ENCODE data around the gene MFAP5. TPM values are rescaled to one million over a fixed set of nuclear protein-coding genes. Genes with fewer than 3 reads are reported as not detected.

MFAP5 gene
- total RNA-seq, 3 donors from 2014 or later (not counting 1 experiment from before 2014, with no cell fraction given) = not detected

DNA sequence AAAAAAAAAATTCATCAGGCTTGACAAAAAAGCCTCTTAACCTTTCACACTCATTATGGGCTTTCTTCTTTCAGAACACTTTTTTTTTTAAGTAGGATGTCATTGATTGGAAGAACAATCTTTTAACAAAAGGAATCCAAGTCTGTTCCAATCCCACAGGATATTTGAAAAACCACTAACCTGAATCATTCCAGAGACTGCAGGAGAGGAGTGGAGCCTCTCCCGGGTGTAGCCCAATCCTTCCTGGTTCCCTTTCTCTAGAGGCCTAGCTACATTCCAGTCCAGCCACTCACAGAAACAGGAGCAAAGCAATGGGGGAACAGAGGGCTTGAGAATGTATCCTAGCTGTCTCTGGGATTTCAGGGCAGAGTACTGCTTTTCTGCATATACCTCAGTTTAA lies 4.3 kb downstream of the MFAP5 start:
- H3K9me3 ChIP-seq (ENCODE audit: control insufficient read depth, insufficient read depth, low read length) = no peaks in the 10 kb centered on the region
- H3K4me3 Mint-ChIP-seq = no peak overlapping the region
- H3K4me3 ChIP-seq (ENCODE audit: low read length) = no peak overlapping the region
- no peaks in the 10 kb centered on the region for H3K4me1 ChIP-seq (ENCODE audit: control insufficient read depth, insufficient read depth, low read length)
- peaks cover 0 to 7% of the 10 kb centered on the region in 2 donors for H3K27me3 Mint-ChIP-seq (ENCODE audit: low read depth in 2 of 2)
- DNase-seq (no peak), ATAC-seq (no peak)
- no peak overlapping the region for H3K27ac Mint-ChIP-seq
- no peaks in the 10 kb centered on the region for H3K9me3 Mint-ChIP-seq
- TF ChIP-seq, protein P1, sequence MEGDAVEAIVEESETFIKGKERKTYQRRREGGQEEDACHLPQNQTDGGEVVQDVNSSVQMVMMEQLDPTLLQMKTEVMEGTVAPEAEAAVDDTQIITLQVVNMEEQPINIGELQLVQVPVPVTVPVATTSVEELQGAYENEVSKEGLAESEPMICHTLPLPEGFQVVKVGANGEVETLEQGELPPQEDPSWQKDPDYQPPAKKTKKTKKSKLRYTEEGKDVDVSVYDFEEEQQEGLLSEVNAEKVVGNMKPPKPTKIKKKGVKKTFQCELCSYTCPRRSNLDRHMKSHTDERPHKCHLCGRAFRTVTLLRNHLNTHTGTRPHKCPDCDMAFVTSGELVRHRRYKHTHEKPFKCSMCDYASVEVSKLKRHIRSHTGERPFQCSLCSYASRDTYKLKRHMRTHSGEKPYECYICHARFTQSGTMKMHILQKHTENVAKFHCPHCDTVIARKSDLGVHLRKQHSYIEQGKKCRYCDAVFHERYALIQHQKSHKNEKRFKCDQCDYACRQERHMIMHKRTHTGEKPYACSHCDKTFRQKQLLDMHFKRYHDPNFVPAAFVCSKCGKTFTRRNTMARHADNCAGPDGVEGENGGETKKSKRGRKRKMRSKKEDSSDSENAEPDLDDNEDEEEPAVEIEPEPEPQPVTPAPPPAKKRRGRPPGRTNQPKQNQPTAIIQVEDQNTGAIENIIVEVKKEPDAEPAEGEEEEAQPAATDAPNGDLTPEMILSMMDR (IDR thresholded peaks at IDR 0.05) = no peak
- H3K27me3 ChIP-seq (ENCODE audit: control insufficient read depth, insufficient read depth, low read length) = no peaks in the 10 kb centered on the region
- H3K4me1 Mint-ChIP-seq = no peaks in the 10 kb centered on the region
- 100% methylated on average over 1 of the region's 1 CpG for WGBS (ENCODE audit: insufficient coverage)
- H3K36me3 ChIP-seq (ENCODE audit: control insufficient read depth, insufficient read depth, low read length) = no peaks in the 10 kb centered on the region
- intact Hi-C loops (cut with micrococcal nuclease) = no loop called here
- no peaks in the 10 kb centered on the region for H3K36me3 Mint-ChIP-seq
- no peak overlapping the region for H3K27ac ChIP-seq (ENCODE audit: low read length)

DNA sequence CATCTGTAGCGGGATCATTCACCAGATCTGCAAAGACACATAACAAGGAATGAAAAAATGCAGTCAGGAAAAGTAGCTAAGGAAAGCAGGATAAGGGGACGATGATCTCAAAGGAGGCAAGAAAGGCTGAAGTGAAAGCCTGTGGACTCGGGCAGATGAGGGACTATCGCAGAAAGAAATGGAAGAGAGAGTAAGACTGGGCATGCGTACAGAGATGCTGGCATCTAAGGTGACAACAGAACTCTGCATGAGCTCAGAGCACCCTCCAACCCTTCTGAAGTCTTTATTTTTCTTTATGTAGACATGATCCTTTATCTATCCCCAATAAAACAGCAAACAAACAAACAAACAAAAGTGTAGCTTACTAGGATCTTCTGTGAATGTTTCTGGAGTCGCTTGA lies 7.2 kb downstream of the MFAP5 start:
- Histone ChIP-seq H3K9me3 (ENCODE audit: control insufficient read depth, insufficient read depth, low read length) (no peaks in the 10 kb centered on the region), H3K36me3 (ENCODE audit: control insufficient read depth, insufficient read depth, low read length) (no peaks in the 10 kb centered on the region), H3K27ac (ENCODE audit: low read length) (no peak overlapping the region), H3K4me3 (ENCODE audit: low read length) (no peak overlapping the region), H3K4me1 (ENCODE audit: control insufficient read depth, insufficient read depth, low read length) (no peaks in the 10 kb centered on the region), H3K27me3 (ENCODE audit: control insufficient read depth, insufficient read depth, low read length) (no peaks in the 10 kb centered on the region)
- Mint-ChIP-seq H3K27ac (no peak overlapping the region), H3K36me3 (no peaks in the 10 kb centered on the region), H3K4me3 (no peak overlapping the region), H3K27me3 (ENCODE audit: low read depth in 2 of 2) (peaks cover 3 to 10% of the 10 kb centered on the region in 2 donors), H3K9me3 (no peaks in the 10 kb centered on the region), H3K4me1 (no peaks in the 10 kb centered on the region)
- intact Hi-C loops (cut with micrococcal nuclease) = no loop called here
- TF ChIP-seq, protein P1 (IDR thresholded peaks at IDR 0.05) = no peak
- ATAC-seq (no peak), DNase-seq (no peak)
- WGBS (ENCODE audit: insufficient coverage) = 92% methylated on average over 6 of the region's 6 CpGs

DNA sequence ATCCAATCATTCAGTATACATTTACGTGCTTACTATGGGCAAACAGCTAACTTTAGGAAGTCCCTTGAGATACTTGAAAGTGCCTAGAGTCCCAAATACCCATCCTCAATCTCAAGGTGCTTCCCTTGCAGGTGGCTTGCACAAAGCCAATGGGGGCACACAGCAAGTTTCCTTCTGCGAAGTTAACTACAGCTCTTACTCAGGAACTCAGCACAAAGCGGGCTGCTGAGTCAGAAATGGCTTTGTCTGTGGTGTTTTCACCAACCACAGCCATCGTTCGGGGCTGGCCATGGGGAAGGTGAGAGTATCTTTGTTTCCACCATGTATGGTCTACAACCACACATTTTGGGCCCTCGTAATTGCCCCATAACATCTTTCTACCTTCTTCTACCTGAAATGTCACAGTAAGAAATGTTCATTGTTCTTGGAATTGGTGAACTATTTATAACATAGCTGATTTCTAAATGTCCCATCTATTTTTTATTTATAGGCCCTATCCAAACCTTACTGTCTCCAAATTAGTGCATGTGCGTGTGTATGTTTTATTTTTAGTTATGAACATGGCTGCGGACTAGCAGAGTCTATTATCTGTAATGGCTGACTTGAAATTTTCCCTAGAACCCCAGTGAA lies 13.9 kb downstream of the MFAP5 start:
- TF ChIP-seq, protein P1 (IDR thresholded peaks at IDR 0.05) = no peak
- intact Hi-C loops (cut with micrococcal nuclease) = no loop called here
- Mint-ChIP-seq H3K4me3 (no peak overlapping the region), H3K27ac (no peak overlapping the region), H3K36me3 (no peaks in the 10 kb centered on the region), H3K9me3 (no peaks in the 10 kb centered on the region), H3K4me1 (peaks cover 18 to 20% of the 10 kb centered on the region in 2 donors), H3K27me3 (ENCODE audit: low read depth in 2 of 2) (peaks cover 17 to 26% of the 10 kb centered on the region in 2 donors)
- Histone ChIP-seq H3K4me1 (ENCODE audit: control insufficient read depth, insufficient read depth, low read length) (peaks cover 17% of the 10 kb centered on the region), H3K27ac (ENCODE audit: low read length) (no peak overlapping the region), H3K4me3 (ENCODE audit: low read length) (no peak overlapping the region), H3K9me3 (ENCODE audit: control insufficient read depth, insufficient read depth, low read length) (no peaks in the 10 kb centered on the region), H3K36me3 (ENCODE audit: control insufficient read depth, insufficient read depth, low read length) (no peaks in the 10 kb centered on the region), H3K27me3 (ENCODE audit: control insufficient read depth, insufficient read depth, low read length) (no peaks in the 10 kb centered on the region)
- peak in 1 of 3 donors; percentile 45 for ATAC-seq
- 44% methylated on average over 7 of the region's 8 CpGs for WGBS (ENCODE audit: insufficient coverage)
- peak in 1 of 2 donors; percentile 23 for DNase-seq

DNA sequence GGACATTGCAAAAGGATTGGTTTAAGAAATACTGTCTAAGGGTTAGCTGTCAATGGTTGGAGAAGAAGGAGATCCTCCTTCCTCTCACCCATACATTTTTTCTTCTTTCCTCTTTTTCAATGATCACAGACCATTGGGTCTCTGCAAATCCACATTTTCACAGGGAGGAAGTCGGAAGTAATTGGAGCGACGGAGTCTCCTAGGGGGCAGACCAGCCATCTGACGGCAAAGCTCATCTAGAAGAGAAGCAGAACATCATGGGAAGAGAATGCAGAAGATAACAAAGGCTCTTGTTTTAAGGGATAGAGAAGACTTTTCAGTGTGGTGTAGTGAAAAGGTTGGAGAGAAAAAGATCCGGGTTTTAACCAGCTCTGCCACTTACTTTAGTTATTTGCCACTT lies 14.7 kb downstream of the MFAP5 start:
- peaks cover 18 to 20% of the 10 kb centered on the region in 2 donors for H3K4me1 Mint-ChIP-seq
- DNase-seq = no peak
- Histone ChIP-seq H3K27me3 (ENCODE audit: control insufficient read depth, insufficient read depth, low read length) (no peaks in the 10 kb centered on the region), H3K36me3 (ENCODE audit: control insufficient read depth, insufficient read depth, low read length) (no peaks in the 10 kb centered on the region), H3K27ac (ENCODE audit: low read length) (no peak overlapping the region), H3K9me3 (ENCODE audit: control insufficient read depth, insufficient read depth, low read length) (no peaks in the 10 kb centered on the region), H3K4me1 (ENCODE audit: control insufficient read depth, insufficient read depth, low read length) (peaks cover 17% of the 10 kb centered on the region), H3K4me3 (ENCODE audit: low read length) (no peak overlapping the region)
- no peaks in the 10 kb centered on the region for H3K9me3 Mint-ChIP-seq
- H3K27ac Mint-ChIP-seq = no peak overlapping the region
- no peak overlapping the region for H3K4me3 Mint-ChIP-seq
- peaks cover 12 to 26% of the 10 kb centered on the region in 2 donors for H3K27me3 Mint-ChIP-seq (ENCODE audit: low read depth in 2 of 2)
- intact Hi-C loops (cut with micrococcal nuclease) = no loop called here
- 96% methylated on average over 4 of the region's 5 CpGs for WGBS (ENCODE audit: insufficient coverage)
- no peak for ATAC-seq
- TF ChIP-seq, protein P1 (IDR thresholded peaks at IDR 0.05) = no peak
- no peaks in the 10 kb centered on the region for H3K36me3 Mint-ChIP-seq
